Stomach smooth muscle (tissue), 2 donors: ENCODE measurements around the gene EVA1A.

Experiments used
- H3K27ac ChIP-seq: one replicate; pipeline ENCODE4 v1.7.0; 2013; ENCODE audit warnings: mild to moderate bottlenecking, low read length, inconsistent platforms
- H3K27me3 ChIP-seq, 2 donors: one replicate each; pipeline ENCODE4 v1.7.0; 2013; ENCODE audit warnings: low read length in 2 of 2; ENCODE audit not compliant: insufficient read depth in 2 of 2, control insufficient read depth in 1 of 2
- H3K36me3 ChIP-seq, 2 donors: one replicate each; pipeline ENCODE4 v1.7.0; 2013; ENCODE audit warnings: low read length in 2 of 2; ENCODE audit not compliant: control insufficient read depth in 2 of 2, insufficient read depth in 2 of 2
- H3K4me1 ChIP-seq: one replicate; pipeline ENCODE4 v1.7.0; 2013; ENCODE audit warnings: low read length; ENCODE audit not compliant: control insufficient read depth, insufficient read depth
- H3K4me3 ChIP-seq, 2 donors: one replicate each; pipeline ENCODE4 v1.7.0; 2013; ENCODE audit warnings: low read length in 2 of 2
- H3K9ac ChIP-seq, 2 donors: one replicate each; pipeline ENCODE4 v1.7.0; 2013; ENCODE audit warnings: low read length in 2 of 2, mild to moderate bottlenecking in 1 of 2
- H3K9me3 ChIP-seq, 2 donors: one replicate each; pipeline ENCODE4 v1.7.0; 2013; ENCODE audit warnings: low read length in 2 of 2; ENCODE audit not compliant: control insufficient read depth in 2 of 2
- donor health status: healthy.
- donor health status: Pancreatic carcinoma.

Gene EVA1A

DNA sequence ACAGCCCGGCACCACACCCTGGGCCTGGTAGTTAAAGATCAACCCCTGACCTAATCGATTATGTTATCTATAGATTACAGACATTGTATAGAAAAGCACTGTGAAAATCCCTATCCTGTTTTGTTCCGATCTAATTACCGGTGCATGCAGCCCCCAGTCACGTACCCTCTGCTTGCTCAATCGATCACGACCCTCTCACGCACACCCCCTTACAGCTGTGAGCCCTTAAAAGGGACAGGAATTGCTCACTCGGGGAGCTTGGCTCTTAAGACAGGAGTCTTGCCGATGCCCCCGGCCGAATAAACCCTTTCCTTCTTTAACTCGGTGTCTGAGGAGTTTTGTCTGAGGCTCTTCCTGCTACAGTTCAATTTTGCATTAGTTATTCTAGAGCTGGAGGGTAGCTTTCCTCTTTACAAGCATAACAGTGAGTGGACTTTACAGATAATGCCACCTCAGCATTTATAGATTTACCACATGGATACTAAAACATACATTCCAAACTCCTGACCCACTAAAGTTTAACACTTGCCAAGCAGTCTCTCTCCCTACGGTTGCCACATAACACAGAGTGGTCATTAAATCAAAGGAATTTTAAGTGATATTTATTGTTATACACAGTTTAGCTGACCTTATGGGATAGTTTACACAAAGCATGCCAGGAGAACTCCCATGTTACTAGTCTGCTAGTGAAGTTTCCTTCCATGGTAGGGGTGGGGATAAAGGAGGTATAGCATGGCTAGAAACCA, 101.0 kb downstream of the EVA1A start:
- Histone ChIP-seq H3K27me3 (peaks cover 0 to 2% of the 10 kb centered on the region in 2 donors), H3K4me1 (no peaks in the 10 kb centered on the region), H3K9ac (no peak overlapping the region), H3K36me3 (no peaks in the 10 kb centered on the region), H3K4me3 (no peak overlapping the region), H3K27ac (no peak overlapping the region), H3K9me3 (no peaks in the 10 kb centered on the region)

DNA sequence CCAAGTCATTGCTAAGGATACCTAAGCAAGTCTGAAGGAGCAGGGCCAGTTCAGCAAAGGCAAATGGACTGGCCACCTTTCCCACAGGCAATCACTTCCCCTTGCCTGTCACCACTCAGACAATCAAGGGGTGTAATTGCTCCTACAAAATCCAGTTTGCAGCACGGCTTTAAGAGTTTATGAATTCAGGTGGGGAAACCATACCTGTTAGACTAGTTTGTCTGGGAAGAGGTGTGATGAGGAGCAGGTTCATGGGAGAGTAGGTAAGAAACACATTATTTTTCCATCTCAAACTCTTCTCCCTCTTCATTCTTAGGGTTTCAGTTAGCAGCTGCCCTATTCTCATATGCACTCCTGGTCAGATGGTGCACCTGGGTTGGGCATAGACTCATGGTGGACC, 102.5 kb downstream of the EVA1A start:
- no peaks in the 10 kb centered on the region for H3K36me3 ChIP-seq
- H3K4me3 ChIP-seq = no peak overlapping the region
- H3K27ac ChIP-seq = no peak overlapping the region
- no peak overlapping the region for H3K9ac ChIP-seq
- H3K9me3 ChIP-seq = no peaks in the 10 kb centered on the region
- no peaks in the 10 kb centered on the region for H3K27me3 ChIP-seq
- H3K4me1 ChIP-seq = no peaks in the 10 kb centered on the region

DNA sequence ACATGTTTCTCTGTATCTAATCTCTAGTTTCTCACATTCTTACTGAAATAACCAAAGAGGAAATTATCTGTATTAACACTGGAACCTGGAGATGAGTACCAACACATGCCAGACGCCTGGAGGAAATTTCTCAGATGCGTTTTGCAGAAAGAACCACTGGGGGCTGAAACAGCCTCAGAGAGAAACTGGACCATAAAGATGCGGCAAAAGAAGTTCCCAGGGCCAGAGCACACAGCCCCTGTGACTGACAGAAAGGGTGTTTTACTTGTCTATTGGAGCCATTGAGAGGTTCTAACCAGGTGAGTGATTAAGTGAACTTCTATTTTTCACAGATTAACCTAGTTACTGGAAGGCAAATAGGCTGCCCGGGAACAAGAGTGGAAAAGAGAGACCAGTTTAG, 103.9 kb downstream of the EVA1A start:
- no peak overlapping the region for H3K4me3 ChIP-seq
- no peaks in the 10 kb centered on the region for H3K27me3 ChIP-seq
- H3K9ac ChIP-seq = no peak overlapping the region
- H3K4me1 ChIP-seq = no peaks in the 10 kb centered on the region
- H3K27ac ChIP-seq = no peak overlapping the region
- no peaks in the 10 kb centered on the region for H3K9me3 ChIP-seq
- no peaks in the 10 kb centered on the region for H3K36me3 ChIP-seq

DNA sequence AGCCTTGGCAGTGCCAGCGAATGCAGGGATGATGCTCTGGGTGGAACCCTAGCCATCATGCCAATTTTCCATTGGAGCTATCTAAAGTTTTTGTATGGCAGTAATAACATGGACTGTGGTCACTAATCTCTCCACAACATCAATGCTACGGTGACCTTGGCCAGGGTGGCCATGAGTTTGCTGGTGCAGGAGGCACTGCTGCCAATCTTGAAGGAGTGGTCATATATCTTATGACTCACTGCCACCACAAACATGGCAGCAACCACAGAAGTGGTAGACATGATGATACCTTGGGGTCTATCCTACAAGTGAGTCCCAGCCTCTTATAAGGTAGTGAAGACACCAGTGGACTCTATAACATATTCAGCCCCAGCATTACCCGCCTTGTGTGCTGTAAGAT, 104.6 kb downstream of the EVA1A start:
- Histone ChIP-seq H3K9me3 (no peaks in the 10 kb centered on the region), H3K27ac (no peak overlapping the region), H3K9ac (no peak overlapping the region), H3K4me3 (no peak overlapping the region), H3K4me1 (no peaks in the 10 kb centered on the region), H3K36me3 (no peaks in the 10 kb centered on the region), H3K27me3 (no peaks in the 10 kb centered on the region)

DNA sequence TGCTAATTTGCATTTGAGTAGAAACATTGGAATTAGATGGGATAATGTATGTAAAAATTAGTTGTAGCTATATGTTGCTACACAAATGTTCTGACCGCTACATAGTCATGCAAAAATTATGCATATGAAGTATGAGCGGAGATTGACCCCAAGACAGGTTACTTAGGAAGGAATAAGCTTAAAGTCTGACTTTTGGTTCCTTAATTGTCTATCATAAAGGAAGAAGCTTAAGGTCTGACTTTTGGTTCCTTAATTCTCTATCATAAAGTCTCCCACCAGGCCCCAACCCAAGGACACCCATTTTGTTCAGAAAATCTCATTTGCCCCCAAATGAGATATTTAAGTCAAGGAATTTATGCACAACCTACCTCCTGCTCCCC, 106.5 kb downstream of the EVA1A start:
- H3K36me3 ChIP-seq = no peaks in the 10 kb centered on the region
- H3K27ac ChIP-seq = no peak overlapping the region

DNA sequence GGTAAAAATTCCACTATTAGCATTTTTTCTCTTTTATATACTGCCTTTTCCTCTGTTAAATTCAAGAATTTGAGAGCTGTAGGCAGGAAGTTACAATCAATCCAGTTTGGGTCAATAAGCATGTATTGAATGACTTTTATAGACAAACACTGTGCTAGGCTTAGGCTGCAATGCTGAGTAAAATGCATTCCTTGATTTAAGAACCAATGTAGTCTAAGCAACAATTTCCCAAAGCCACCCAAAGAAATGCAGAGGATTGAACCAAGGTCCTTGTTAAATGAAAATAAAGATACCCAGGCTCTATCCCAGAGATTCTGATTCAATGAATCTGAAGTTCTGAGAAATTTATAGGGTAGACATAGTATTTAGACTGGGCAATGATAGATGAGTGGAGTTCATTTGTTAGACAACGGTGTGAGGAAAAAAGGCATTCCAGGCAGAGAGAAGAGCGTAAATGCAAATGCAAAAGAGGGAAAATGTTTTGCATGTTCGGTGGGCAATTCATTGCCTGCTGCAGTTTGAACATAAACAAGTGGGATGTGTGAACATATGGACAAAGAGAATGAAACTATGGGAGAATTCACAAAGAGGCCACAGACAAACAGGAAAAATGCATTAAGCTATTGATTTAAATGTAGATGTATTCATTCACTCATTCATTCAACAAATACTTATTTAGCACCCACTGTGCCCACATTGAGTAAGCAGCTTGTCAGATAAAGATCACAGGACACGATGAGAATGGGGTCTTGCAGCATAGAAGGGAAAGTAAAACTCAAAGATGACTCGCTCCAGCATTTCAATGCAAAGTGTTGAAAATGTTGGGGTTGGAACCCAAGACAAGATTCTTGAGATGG, 107.1 kb downstream of the EVA1A start:
- no peaks in the 10 kb centered on the region for H3K27me3 ChIP-seq
- no peak overlapping the region for H3K27ac ChIP-seq
- no peaks in the 10 kb centered on the region for H3K36me3 ChIP-seq
- H3K9ac ChIP-seq = no peak overlapping the region
- H3K4me3 ChIP-seq = no peak overlapping the region
- H3K9me3 ChIP-seq = no peaks in the 10 kb centered on the region
- H3K4me1 ChIP-seq = no peaks in the 10 kb centered on the region

More for the DNA sequence above, 106.5 kb downstream of the EVA1A start:
- H3K4me1 ChIP-seq = no peaks in the 10 kb centered on the region
- no peak overlapping the region for H3K9ac ChIP-seq
- no peaks in the 10 kb centered on the region for H3K9me3 ChIP-seq
- H3K27me3 ChIP-seq = no peaks in the 10 kb centered on the region
- no peak overlapping the region for H3K4me3 ChIP-seq

DNA sequence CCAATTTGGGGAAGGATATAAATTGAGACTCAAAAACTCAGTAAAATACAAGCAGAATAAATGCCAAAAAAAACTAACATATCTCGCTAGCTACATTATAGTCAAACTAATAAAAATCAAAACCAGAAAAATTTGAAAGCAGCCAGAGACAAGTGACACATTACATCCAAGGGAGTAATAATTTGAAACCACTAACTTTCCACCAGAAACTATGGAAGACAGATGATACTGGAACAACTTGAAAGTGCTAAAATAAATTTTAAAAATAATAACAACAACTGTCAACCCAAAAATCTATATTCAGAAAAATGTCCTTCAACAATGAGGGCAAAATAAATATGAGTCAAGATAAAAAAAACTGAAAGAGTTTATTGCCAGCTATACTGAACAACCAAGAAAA, 110.7 kb downstream of the EVA1A start:
- no peaks in the 10 kb centered on the region for H3K9me3 ChIP-seq
- H3K4me1 ChIP-seq = no peaks in the 10 kb centered on the region
- H3K9ac ChIP-seq = no peak overlapping the region
- H3K4me3 ChIP-seq = no peak overlapping the region
- H3K27me3 ChIP-seq = no peaks in the 10 kb centered on the region
- H3K36me3 ChIP-seq = no peaks in the 10 kb centered on the region
- H3K27ac ChIP-seq = no peak overlapping the region

DNA sequence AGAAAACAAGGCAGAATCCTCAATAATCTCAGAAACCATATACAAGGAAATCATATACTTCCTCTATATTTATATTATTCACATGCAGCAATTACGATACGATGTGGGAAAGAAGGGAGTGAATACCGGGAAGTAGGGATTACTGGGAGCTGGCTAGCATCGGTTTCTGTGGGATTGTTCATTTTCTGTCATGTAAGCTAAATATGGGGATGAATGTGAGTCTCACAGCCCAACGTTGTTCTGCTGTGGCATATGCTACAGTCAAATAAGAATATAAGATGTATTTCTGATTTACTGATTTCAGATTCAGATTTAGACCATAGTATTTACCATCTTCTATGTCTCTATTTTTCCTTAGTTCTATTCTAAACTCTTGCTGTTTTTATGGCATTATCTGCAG, 113.6 kb downstream of the EVA1A start:
- H3K27me3 ChIP-seq = no peaks in the 10 kb centered on the region
- no peaks in the 10 kb centered on the region for H3K36me3 ChIP-seq
- no peak overlapping the region for H3K4me3 ChIP-seq
- no peaks in the 10 kb centered on the region for H3K4me1 ChIP-seq
- no peaks in the 10 kb centered on the region for H3K9me3 ChIP-seq
- H3K27ac ChIP-seq = no peak overlapping the region
- H3K9ac ChIP-seq = no peak overlapping the region
